HepG2 (cell line): ENCODE measurements around the gene KLHL21. TPM values are rescaled to one million over a fixed set of nuclear protein-coding genes. Genes with fewer than 3 reads are reported as not detected.

ENCODE experiments used
- ATAC-seq: fragments of 200-7000 bp; cut with Tn5 transposase; 3 replicates; pipeline ENCODE4 v1.9.1; 2020; ENCODE audit warnings: mild to moderate bottlenecking, moderate library complexity
- BruUV-seq: library from RNA; stranded (reverse); fragments of 400-500 nt; replicated peaks from 2 replicates; lab custom pipeline; 2021; lab: Mats Ljungman, UMichigan
- CTCF ChIA-PET: fragments of 300-600 bp; formaldehyde crosslinking; extraction: SDS; loops from one replicate; lab custom pipeline; 2021; ENCODE audit warnings: low total read pairs, inconsistent platforms, low intra/inter-chr PET ratio; lab: Yijun Ruan, JAX
- POLR2A ChIA-PET: fragments of 350-600 bp; sonication (Branson Sonifier 250); formaldehyde crosslinking; loops from one replicate; lab custom pipeline; 2020; ENCODE audit warnings: antibody characterized with exemption, inconsistent platforms; lab: Yijun Ruan, JAX
- DNase-seq: peaks from one replicate; pipeline ENCODE4 v3.0.0-alpha.2; 2015; ENCODE audit warnings: low spot score
- FAIRE-seq: peaks from 3 replicates; lab custom pipeline; 2011; peaks lifted over from hg19 to GRCh38; lab: Jason Lieb, UNC
- H2AFZ ChIP-seq: one replicate; pipeline ENCODE4 v1.6.1; 2011; ENCODE audit warnings: low read length, inconsistent platforms
- H3K27ac ChIP-seq: fragments of 300-600 bp; 3 replicates; pipeline ENCODE4 v1.8.0; 2011; ENCODE audit warnings: mixed run types, mild to moderate bottlenecking, mixed read lengths, low read length, inconsistent platforms; ENCODE audit not compliant: insufficient read depth; ENCODE audit errors: extremely low read length
- H3K27me3 ChIP-seq, 2 experiments: fragments of 200-600 bp in 1 of 2; 2 replicates in 1 of 2; 3 replicates in 1 of 2; pipeline versions ENCODE4 v1.6.0 to v1.8.0; 2011; ENCODE audit warnings: low read length in 2 of 2, mild to moderate bottlenecking in 2 of 2, moderate library complexity in 2 of 2, inconsistent platforms in 1 of 2; ENCODE audit not compliant: insufficient read depth in 2 of 2, control insufficient read depth in 1 of 2
- H3K36me3 ChIP-seq, 2 experiments: fragments of 200-600 bp in 1 of 2; replicated peaks in 1 of 2; 2 replicates in 1 of 2; 3 replicates in 1 of 2; pipeline versions ENCODE4 v1.5.1 to v1.8.0; 2011; ENCODE audit warnings: low read length in 2 of 2, inconsistent platforms in 1 of 2; ENCODE audit not compliant: insufficient read depth in 2 of 2, control insufficient read depth in 1 of 2
- H3K4me1 ChIP-seq: 2 replicates; pipeline ENCODE4 v1.5.1; 2012; ENCODE audit warnings: low read length, inconsistent platforms; ENCODE audit not compliant: insufficient read depth
- H3K4me2 ChIP-seq: 2 replicates; pipeline ENCODE4 v1.6.0; 2011; ENCODE audit warnings: low read depth, low read length, inconsistent platforms
- H3K4me3 ChIP-seq, 3 experiments: fragments of 200-600 bp in 1 of 3; sonication (generic), shearing (Covaris generic) in 1 of 3; replicated peaks in 1 of 3; 2 replicates each; pipeline ENCODE4 v1.5.1; 2011 to 2016; ENCODE audit warnings: low read length in 3 of 3, inconsistent platforms in 2 of 3, low read depth in 2 of 3, mild to moderate bottlenecking in 2 of 3, control low read depth in 1 of 3, mixed read lengths in 1 of 3; ENCODE audit not compliant: insufficient read depth in 1 of 3
- H3K79me2 ChIP-seq: one replicate; pipeline ENCODE4 v1.6.1; 2011; ENCODE audit warnings: low read length, inconsistent platforms; ENCODE audit not compliant: insufficient read depth
- H3K9ac ChIP-seq: 2 replicates; pipeline ENCODE4 v1.6.0; 2011; ENCODE audit warnings: mild to moderate bottlenecking, low read depth, low read length, inconsistent platforms; ENCODE audit not compliant: insufficient read depth
- H3K9me3 ChIP-seq: 2 replicates; pipeline ENCODE4 v1.5.1; 2012; ENCODE audit warnings: mild to moderate bottlenecking, low read length
- H4K20me1 ChIP-seq: 2 replicates; pipeline ENCODE4 v1.6.0; 2011; ENCODE audit warnings: inconsistent platforms, mild to moderate bottlenecking, low read length, moderate library complexity; ENCODE audit not compliant: insufficient read depth
- DNMT1 ChIP-seq: sonication (generic); formaldehyde crosslinking; IDR thresholded peaks from 2 replicates; pipeline ENCODE4 v1.5.1; 2020; ENCODE audit warnings: mild to moderate bottlenecking, missing genetic modification reagents
- HHEX ChIP-seq: IDR thresholded peaks from 2 replicates; pipeline ENCODE4 v1.6.1; 2016; ENCODE audit warnings: control low read depth
- HNRNPUL1 ChIP-seq: fragments of 200-400 bp; formaldehyde crosslinking; IDR thresholded peaks from 2 replicates; pipeline ENCODE4 v1.6.1; 2017; ENCODE audit warnings: low read depth, mild to moderate bottlenecking, low read length, moderate library complexity
- JUND ChIP-seq: sonication (generic); formaldehyde crosslinking; IDR thresholded peaks from 2 replicates; pipeline ENCODE4 v1.8.0; 2022; ENCODE audit warnings: mild to moderate bottlenecking, missing genetic modification reagents
- RXRB ChIP-seq: IDR thresholded peaks from 2 replicates; pipeline ENCODE4 v1.6.1; 2016; ENCODE audit warnings: borderline replicate concordance, missing genetic modification reagents, missing compliant biosample characterization
- SP2 ChIP-seq: sonication (generic); formaldehyde crosslinking; IDR thresholded peaks from 2 replicates; pipeline ENCODE4 v1.5.1; 2020; ENCODE audit warnings: mild to moderate bottlenecking, missing genetic modification reagents
- ZNF383 ChIP-seq: sonication (generic); formaldehyde crosslinking; IDR thresholded peaks from 2 replicates; pipeline ENCODE4 v1.4.0; 2020; ENCODE audit warnings: missing genetic modification reagents, mild to moderate bottlenecking, borderline replicate concordance
- ZSCAN25 ChIP-seq: sonication (generic); formaldehyde crosslinking; IDR thresholded peaks from 2 replicates; pipeline ENCODE4 v1.8.0; 2022; ENCODE audit warnings: mild to moderate bottlenecking, missing genetic modification reagents
- WGBS: methylation state at CpG from one replicate; pipeline ENCODE4 v1.1.6; 2017; ENCODE audit warnings: low lambda C conversion rate; 5-methylcytosine and 5-hydroxymethylcytosine counted together
- in situ Hi-C: cut with HindIII; loops from 2 replicates; pipeline ENCODE4 v1.10.0; 2017; ENCODE audit warnings: low pct_unique_long_range_greater_than_20kb; ENCODE audit not compliant: extremely low pct_ligation_motif_present
- intact Hi-C: fragments of 100-400 bp; cut with micrococcal nuclease; formaldehyde crosslinking; loops from one replicate; pipeline ENCODE4 v1.10.0; 2022; ENCODE audit not compliant: unreplicated experiment
- polyA plus RNA-seq, 8 experiments: library from polyadenylated mRNA; depleted of rRNA in 3 of 8; stranded (reverse) in 7 of 8; unstranded in 1 of 8; fragments of >200 nt; fragmentation: Illumina TruSeq in 4 of 8; extraction: Trizol in 4 of 8; gene quantifications; 2 replicates each; pipeline versions ENCODE4 v1.2.1 to v1.2.3, GENCODE V29; 2011 to 2016; ENCODE audit warnings: low read depth in 4 of 8, missing spikeins in 1 of 8, mixed read lengths in 1 of 8; ENCODE audit not compliant: insufficient read depth in 1 of 8
- total RNA-seq, 5 experiments: library from RNA; depleted of rRNA; stranded (reverse); fragments of >200 nt; fragmentation: Illumina TruSeq; extraction: Trizol; gene quantifications; 2 replicates each; pipeline ENCODE4 v1.2.3, GENCODE V29; 2016; ENCODE audit warnings: low read depth in 1 of 5
- TF ChIP-seq, protein P1 (sequence below): sonication (generic); formaldehyde crosslinking; conservative IDR thresholded peaks from 2 replicates; pipeline ENCODE4 v1.4.0; 2020; ENCODE audit warnings: missing genetic modification reagents
- TF ChIP-seq, protein P2 (sequence below): IDR thresholded peaks from 2 replicates; pipeline ENCODE4 v1.6.1; 2016; ENCODE audit warnings: missing compliant biosample characterization, missing genetic modification reagents, borderline replicate concordance
- TF ChIP-seq, protein P3 (sequence below): sonication (generic); formaldehyde crosslinking; IDR thresholded peaks from 2 replicates; pipeline ENCODE4 v1.4.0; 2020; ENCODE audit warnings: missing genetic modification reagents, mild to moderate bottlenecking, borderline replicate concordance
- TF ChIP-seq, protein P4 (sequence below): sonication (generic); formaldehyde crosslinking; IDR thresholded peaks from 2 replicates; pipeline ENCODE4 v1.5.1; 2020; ENCODE audit warnings: mild to moderate bottlenecking, missing genetic modification reagents, moderate library complexity
- TF ChIP-seq, protein P5 (sequence below): sonication (generic); formaldehyde crosslinking; IDR thresholded peaks from 2 replicates; pipeline ENCODE4 v1.4.0; 2020; ENCODE audit warnings: missing genetic modification reagents, borderline replicate concordance
- TF ChIP-seq, protein P6 (sequence below): sonication (generic); formaldehyde crosslinking; IDR thresholded peaks from 2 replicates; pipeline ENCODE4 v1.4.0; 2020; ENCODE audit warnings: mild to moderate bottlenecking, low read depth, missing genetic modification reagents
- TF ChIP-seq, protein P7 (sequence below): sonication (generic); formaldehyde crosslinking; conservative IDR thresholded peaks from 2 replicates; pipeline ENCODE4 v1.4.0; 2020; ENCODE audit warnings: missing genetic modification reagents

Gene KLHL21
- total and polyA plus RNA-seq, 2 of the 13 experiments (the other 11 are each of a cell fraction or from before 2014, with no cell fraction given), result 14.8 to 25.0 TPM

DNA sequence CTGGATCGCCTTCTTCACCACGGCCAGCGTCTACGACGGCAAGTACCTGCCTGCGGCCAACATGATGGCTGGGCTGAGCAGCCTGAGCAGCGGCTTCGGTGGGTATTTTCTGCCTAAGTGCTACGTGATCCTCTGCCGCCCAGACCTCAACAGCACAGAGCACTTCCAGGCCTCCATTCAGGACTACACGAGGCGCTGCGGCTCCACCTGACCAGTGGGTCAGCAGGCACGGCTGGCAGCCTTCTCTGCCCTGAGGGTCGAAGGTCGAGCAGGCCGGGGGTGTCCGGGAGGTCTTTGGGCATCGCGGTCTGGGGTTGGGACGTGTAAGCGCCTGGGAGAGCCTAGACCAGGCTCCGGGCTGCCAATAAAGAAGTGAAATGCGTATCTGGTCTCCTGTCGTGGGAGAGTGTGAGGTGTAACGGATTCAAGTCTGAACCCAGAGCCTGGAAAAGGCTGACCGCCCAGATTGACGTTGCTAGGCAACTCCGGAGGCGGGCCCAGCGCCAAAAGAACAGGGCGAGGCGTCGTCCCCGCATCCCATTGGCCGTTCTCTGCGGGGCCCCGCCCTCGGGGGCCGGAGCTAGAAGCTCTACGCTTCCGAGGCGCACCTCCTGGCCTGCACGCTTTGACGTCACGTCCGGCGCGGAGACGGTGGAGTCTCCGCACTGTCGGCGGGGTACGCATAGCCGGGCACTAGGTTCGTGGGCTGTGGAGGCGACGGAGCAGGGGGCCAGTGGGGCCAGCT, 23.1 kb downstream of the KLHL21 start, which contains the start of gene ZBTB48:
TSS of gene ZBTB48 (plus strand) at position 621 of the 745 bp plus-strand sequence. CDS start 616 bp downstream, outside the sequence.
- FAIRE-seq, result peak; percentile 79
- TSS peak; percentile 89 for BruUV-seq
- Histone ChIP-seq H3K9me3 (no peaks in the 10 kb centered on the region), H3K36me3 (no peaks in the 10 kb centered on the region), H2AFZ (peak within 1 kb of the TSS; percentile 37), H3K79me2 (peaks cover 15% of the 10 kb centered on the region), H3K4me2 (peak within 1 kb of the TSS; percentile 99), H3K27ac (peak within 1 kb of the TSS; percentile 84), H3K4me1 (peaks cover 57% of the 10 kb centered on the region), H3K9ac (peak within 1 kb of the TSS; percentile 82), H3K4me3 (peak within 1 kb of the TSS; percentile 88 to 98 (median 91)), H3K27me3 (no peaks in the 10 kb centered on the region), H4K20me1 (peaks cover 4% of the 10 kb centered on the region; the same call in 1 of the 2 replicates)
- in situ Hi-C loops, result no loop called here
- ATAC-seq, result peak; percentile 84
- peak; percentile 94 for DNase-seq
- POLR2A ChIA-PET, result interaction anchor here (1.0 to 5.2 kb wide), 11 partner anchors 8 to 55 kb away, joined by 3 to 113 read pairs (median 5); partner anchors contain the start of genes KLHL21, NOL9 and TAS1R1
- CTCF ChIA-PET, result no interaction called here
- intact Hi-C loops, result loop anchor here (1.0 to 5.0 kb wide), 3 partner anchors 21 to 48 kb away; partner anchors contain the start of gene NOL9
- WGBS, result 0% methylated on average over 11 of the region's 58 CpGs
- no peak for TF ChIP-seq JUND (CRISPR knock-in tag)
- TF ChIP-seq, protein P1, sequence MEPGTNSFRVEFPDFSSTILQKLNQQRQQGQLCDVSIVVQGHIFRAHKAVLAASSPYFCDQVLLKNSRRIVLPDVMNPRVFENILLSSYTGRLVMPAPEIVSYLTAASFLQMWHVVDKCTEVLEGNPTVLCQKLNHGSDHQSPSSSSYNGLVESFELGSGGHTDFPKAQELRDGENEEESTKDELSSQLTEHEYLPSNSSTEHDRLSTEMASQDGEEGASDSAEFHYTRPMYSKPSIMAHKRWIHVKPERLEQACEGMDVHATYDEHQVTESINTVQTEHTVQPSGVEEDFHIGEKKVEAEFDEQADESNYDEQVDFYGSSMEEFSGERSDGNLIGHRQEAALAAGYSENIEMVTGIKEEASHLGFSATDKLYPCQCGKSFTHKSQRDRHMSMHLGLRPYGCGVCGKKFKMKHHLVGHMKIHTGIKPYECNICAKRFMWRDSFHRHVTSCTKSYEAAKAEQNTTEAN (CRISPR knock-in tag), result no peak
- TF ChIP-seq, protein P2, sequence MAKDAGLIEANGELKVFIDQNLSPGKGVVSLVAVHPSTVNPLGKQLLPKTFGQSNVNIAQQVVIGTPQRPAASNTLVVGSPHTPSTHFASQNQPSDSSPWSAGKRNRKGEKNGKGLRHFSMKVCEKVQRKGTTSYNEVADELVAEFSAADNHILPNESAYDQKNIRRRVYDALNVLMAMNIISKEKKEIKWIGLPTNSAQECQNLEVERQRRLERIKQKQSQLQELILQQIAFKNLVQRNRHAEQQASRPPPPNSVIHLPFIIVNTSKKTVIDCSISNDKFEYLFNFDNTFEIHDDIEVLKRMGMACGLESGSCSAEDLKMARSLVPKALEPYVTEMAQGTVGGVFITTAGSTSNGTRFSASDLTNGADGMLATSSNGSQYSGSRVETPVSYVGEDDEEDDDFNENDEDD (CRISPR knock-in tag), result peak; percentile 30; the same call in 1 of the 2 replicates
- no peak for TF ChIP-seq DNMT1 (CRISPR knock-in tag)
- TF ChIP-seq, protein P3, sequence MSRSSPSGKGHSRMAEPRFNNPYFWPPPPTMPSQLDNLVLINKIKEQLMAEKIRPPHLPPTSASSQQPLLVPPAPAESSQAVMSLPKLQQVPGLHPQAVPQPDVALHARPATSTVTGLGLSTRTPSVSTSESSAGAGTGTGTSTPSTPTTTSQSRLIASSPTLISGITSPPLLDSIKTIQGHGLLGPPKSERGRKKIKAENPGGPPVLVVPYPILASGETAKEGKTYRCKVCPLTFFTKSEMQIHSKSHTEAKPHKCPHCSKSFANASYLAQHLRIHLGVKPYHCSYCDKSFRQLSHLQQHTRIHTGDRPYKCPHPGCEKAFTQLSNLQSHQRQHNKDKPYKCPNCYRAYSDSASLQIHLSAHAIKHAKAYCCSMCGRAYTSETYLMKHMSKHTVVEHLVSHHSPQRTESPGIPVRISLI (CRISPR knock-in tag), result peak; percentile 59
- TF ChIP-seq, protein P4, sequence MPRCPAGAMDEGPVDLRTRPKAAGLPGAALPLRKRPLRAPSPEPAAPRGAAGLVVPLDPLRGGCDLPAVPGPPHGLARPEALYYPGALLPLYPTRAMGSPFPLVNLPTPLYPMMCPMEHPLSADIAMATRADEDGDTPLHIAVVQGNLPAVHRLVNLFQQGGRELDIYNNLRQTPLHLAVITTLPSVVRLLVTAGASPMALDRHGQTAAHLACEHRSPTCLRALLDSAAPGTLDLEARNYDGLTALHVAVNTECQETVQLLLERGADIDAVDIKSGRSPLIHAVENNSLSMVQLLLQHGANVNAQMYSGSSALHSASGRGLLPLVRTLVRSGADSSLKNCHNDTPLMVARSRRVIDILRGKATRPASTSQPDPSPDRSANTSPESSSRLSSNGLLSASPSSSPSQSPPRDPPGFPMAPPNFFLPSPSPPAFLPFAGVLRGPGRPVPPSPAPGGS (CRISPR knock-in tag), result no peak
- TF ChIP-seq, protein P5, sequence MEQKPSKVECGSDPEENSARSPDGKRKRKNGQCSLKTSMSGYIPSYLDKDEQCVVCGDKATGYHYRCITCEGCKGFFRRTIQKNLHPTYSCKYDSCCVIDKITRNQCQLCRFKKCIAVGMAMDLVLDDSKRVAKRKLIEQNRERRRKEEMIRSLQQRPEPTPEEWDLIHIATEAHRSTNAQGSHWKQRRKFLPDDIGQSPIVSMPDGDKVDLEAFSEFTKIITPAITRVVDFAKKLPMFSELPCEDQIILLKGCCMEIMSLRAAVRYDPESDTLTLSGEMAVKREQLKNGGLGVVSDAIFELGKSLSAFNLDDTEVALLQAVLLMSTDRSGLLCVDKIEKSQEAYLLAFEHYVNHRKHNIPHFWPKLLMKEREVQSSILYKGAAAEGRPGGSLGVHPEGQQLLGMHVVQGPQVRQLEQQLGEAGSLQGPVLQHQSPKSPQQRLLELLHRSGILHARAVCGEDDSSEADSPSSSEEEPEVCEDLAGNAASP (CRISPR knock-in tag), result no peak
- TF ChIP-seq HNRNPUL1, result no peak
- TF ChIP-seq RXRB, result no peak
- TF ChIP-seq ZNF383, result no peak
- peak; percentile 87 for TF ChIP-seq SP2 (CRISPR knock-in tag)
- TF ChIP-seq ZSCAN25 (CRISPR knock-in tag), result no peak
- TF ChIP-seq, protein P6, sequence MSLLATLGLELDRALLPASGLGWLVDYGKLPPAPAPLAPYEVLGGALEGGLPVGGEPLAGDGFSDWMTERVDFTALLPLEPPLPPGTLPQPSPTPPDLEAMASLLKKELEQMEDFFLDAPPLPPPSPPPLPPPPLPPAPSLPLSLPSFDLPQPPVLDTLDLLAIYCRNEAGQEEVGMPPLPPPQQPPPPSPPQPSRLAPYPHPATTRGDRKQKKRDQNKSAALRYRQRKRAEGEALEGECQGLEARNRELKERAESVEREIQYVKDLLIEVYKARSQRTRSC (CRISPR knock-in tag), result no peak
- TF ChIP-seq HHEX (CRISPR knock-in tag), result no peak
- TF ChIP-seq, protein P7, sequence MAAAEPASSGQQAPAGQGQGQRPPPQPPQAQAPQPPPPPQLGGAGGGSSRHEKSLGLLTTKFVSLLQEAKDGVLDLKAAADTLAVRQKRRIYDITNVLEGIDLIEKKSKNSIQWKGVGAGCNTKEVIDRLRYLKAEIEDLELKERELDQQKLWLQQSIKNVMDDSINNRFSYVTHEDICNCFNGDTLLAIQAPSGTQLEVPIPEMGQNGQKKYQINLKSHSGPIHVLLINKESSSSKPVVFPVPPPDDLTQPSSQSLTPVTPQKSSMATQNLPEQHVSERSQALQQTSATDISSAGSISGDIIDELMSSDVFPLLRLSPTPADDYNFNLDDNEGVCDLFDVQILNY, result no peak
